ENCODE results near the gene ST6GALNAC4.

Gene ST6GALNAC4

GRCh38 chr9:127916720-127917581 lies at the start of gene ST6GALNAC4:
Gene ST6GALNAC4 (minus strand): TSS chr9:127917041. CDS start chr9:127916419, 622 bp downstream.
- DNase-seq: peak; percentile 89 to 97 (median 96)

GRCh38 chr9:127965953-127966352 lies 49.1 kb upstream of the ST6GALNAC4 start:
- no peak for DNase-seq

- peak in 1 of 4 experiments; percentile 17 for DNase-seq
Observed at GRCh38 chr9:127963359-127964064, 46.7 kb upstream of the ST6GALNAC4 start.

GRCh38 chr9:127963041-127963358 lies 46.2 kb upstream of the ST6GALNAC4 start:
- no peak for DNase-seq

- DNase-seq: no peak
Observed at GRCh38 chr9:127962278-127962677, 45.4 kb upstream of the ST6GALNAC4 start.

- no peak for DNase-seq
Observed at GRCh38 chr9:127961613-127962155, 44.8 kb upstream of the ST6GALNAC4 start.

GRCh38 chr9:127961155-127961490 lies 44.3 kb upstream of the ST6GALNAC4 start:
- no peak for DNase-seq

- DNase-seq: no peak
Observed at GRCh38 chr9:127960410-127961154, 43.7 kb upstream of the ST6GALNAC4 start.

GRCh38 chr9:127959841-127960409 lies 43.1 kb upstream of the ST6GALNAC4 start:
- no peak for DNase-seq

- DNase-seq: no peak
Observed at GRCh38 chr9:127959398-127959797, 42.6 kb upstream of the ST6GALNAC4 start.

- DNase-seq: no peak
Observed at GRCh38 chr9:127958728-127959127, 41.9 kb upstream of the ST6GALNAC4 start.

GRCh38 chr9:127955294-127956015 lies 38.6 kb upstream of the ST6GALNAC4 start:
- DNase-seq: peak; percentile 33 to 64 (median 45)

GRCh38 chr9:127954831-127955293 lies 38.0 kb upstream of the ST6GALNAC4 start:
- DNase-seq: no peak

GRCh38 chr9:127953768-127954505 lies 37.1 kb upstream of the ST6GALNAC4 start:
- DNase-seq: no peak

- DNase-seq: no peak
Observed at GRCh38 chr9:127953154-127953553, 36.3 kb upstream of the ST6GALNAC4 start.

GRCh38 chr9:127950513-127951289 lies 33.9 kb upstream of the ST6GALNAC4 start:
- DNase-seq: no peak

- DNase-seq: no peak
Observed at GRCh38 chr9:127949827-127950512, 33.1 kb upstream of the ST6GALNAC4 start.

- DNase-seq: no peak
Observed at GRCh38 chr9:127947841-127948710, 31.2 kb upstream of the ST6GALNAC4 start.

- DNase-seq: no peak
Observed at GRCh38 chr9:127946728-127947127, 29.9 kb upstream of the ST6GALNAC4 start.
